ENCODE results near the gene CA7. TPM values are rescaled to one million over a fixed set of nuclear protein-coding genes. Genes with fewer than 3 reads are reported as not detected.
A peak's percentile ranks its signal among the peaks of the same experiment; 100 is the strongest.

Gene CA7
- total and polyA plus RNA-seq, 2 experiments from 2014 or later: 0.65 TPM; not detected in 1

- H4K20me1 ChIP-seq (ENCODE audit: insufficient read depth): no peaks in the 10 kb centered on the region
- H3K9me2 ChIP-seq (ENCODE audit: insufficient read depth): no peaks in the 10 kb centered on the region
- H3K27ac ChIP-seq: no peak overlapping the region
- no peak overlapping the region for H2AFZ ChIP-seq
- in situ Hi-C loops (cut with MboI): loop anchor here (25.0 kb wide), 1 partner anchor 460 kb away; no protein-coding TSS in a partner anchor
- H3K4me2 ChIP-seq (ENCODE audit: unreplicated experiment): no peak overlapping the region
- no peak overlapping the region for H3K9ac ChIP-seq
- DNase-seq: no peak
- H3K9me3 ChIP-seq (ENCODE audit: low read depth): no peaks in the 10 kb centered on the region
- H3F3A ChIP-seq (ENCODE audit: insufficient read depth): peaks cover 14% of the 10 kb centered on the region
- H3K27me3 ChIP-seq (replicated peaks; ENCODE audit: insufficient read depth): no peaks in the 10 kb centered on the region
- no peak overlapping the region for H3K4me3 ChIP-seq
- TF ChIP-seq EZH2 (IDR thresholded peaks at IDR 0.05; ENCODE audit: insufficient read depth, poor library complexity, severe bottlenecking): no peak
- H3K79me2 ChIP-seq (ENCODE audit: insufficient read depth): no peaks in the 10 kb centered on the region
- WGBS, 2 experiments (ENCODE audit: low coverage in 1 of 2, low lambda C conversion rate in 2 of 2, missing lambda C conversion rate in 2 of 2): 95 to 96% methylated on average over 3 of the region's 3 CpGs
- H3K4me1 ChIP-seq (ENCODE audit: insufficient read depth): peaks cover 17% of the 10 kb centered on the region
- no peaks in the 10 kb centered on the region for H3K36me3 ChIP-seq (ENCODE audit: low read depth)
Measured at GRCh38 chr16:66871840-66872239, 27.6 kb downstream of the CA7 start.

DNA sequence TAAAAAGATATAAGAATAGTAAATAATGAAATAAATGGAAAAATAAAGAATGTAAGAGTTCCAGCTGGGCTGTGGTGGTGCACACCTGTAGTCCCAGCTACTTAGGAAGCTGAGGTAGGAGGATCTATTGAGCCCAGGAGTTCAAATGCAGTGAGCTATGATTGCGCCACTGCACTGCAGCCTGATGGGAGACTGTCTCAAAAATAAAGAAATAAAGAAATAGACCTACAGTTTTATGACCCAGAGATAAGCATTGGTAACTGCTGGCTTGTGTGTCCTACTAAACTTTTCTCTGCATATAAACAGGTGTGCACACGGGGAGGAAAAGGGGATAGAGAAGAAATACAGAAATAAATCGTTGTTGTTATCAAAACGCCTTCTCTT lies 28.3 kb downstream of the CA7 start:
- in situ Hi-C loops (cut with MboI): loop anchor here (25.0 kb wide), 1 partner anchor 460 kb away; no protein-coding TSS in a partner anchor
- TF ChIP-seq EZH2 (IDR thresholded peaks at IDR 0.05; ENCODE audit: insufficient read depth, poor library complexity, severe bottlenecking) (no peak), EZH2phosphoT487 (IDR thresholded peaks at IDR 0.05; ENCODE audit: insufficient read depth, low read depth) (no peak)
- Histone ChIP-seq H3K79me2 (ENCODE audit: insufficient read depth) (no peaks in the 10 kb centered on the region), H3K27ac (peak overlapping the region; percentile 57), H3F3A (ENCODE audit: insufficient read depth) (peaks cover 14% of the 10 kb centered on the region), H3K4me3 (peak overlapping the region; percentile 66), H3K9ac (peak overlapping the region; percentile 66), H2AFZ (peak overlapping the region; percentile 93), H3K4me2 (ENCODE audit: unreplicated experiment) (peak overlapping the region; percentile 82), H3K27me3 (replicated peaks; ENCODE audit: insufficient read depth) (no peaks in the 10 kb centered on the region), H3K9me2 (ENCODE audit: insufficient read depth) (no peaks in the 10 kb centered on the region), H4K20me1 (ENCODE audit: insufficient read depth) (no peaks in the 10 kb centered on the region), H3K4me1 (ENCODE audit: insufficient read depth) (peaks cover 17% of the 10 kb centered on the region), H3K9me3 (ENCODE audit: low read depth) (no peaks in the 10 kb centered on the region), H3K36me3 (ENCODE audit: low read depth) (no peaks in the 10 kb centered on the region)
- peak; percentile 29 for DNase-seq
- WGBS, 2 experiments (ENCODE audit: low coverage in 1 of 2, low lambda C conversion rate in 2 of 2, missing lambda C conversion rate in 2 of 2): 36 to 45% methylated on average over 4 of the region's 4 CpGs

DNA sequence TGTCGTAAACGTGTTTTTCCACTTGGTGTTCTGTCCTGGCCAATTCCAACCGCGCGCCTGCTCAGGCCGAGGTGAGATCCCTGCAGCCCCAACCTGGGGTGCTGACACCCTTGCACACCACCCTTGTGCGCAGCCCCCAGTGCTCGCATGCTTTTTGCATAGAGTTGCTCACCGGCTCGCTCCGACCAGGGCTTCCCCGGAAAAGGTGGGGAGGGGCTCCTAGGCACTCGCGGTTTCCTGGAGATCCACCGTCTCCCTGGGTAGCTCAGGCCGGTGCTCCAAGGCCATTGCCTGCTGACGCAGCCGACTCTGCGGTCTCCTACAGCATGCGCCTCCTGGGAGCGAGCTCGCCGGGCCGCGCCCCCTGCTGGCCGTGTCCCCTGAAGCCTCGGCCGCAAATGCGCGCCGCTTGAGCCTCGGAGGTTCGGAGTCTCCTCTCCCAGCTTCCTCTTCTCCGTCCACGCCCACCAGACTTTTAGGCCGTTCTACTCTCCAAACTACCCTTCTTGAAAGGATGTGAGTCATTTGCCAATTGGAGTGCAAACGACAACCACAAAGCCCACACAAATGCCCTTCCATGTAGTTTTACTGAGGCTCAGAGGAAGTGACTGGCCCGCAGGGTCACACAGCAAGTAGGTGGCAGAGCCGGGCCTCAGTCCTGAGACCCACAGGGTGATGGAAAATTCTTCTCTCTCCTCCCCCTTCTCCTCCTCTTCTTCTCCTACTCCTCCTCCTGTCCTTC lies 28.9 kb downstream of the CA7 start:
- peak overlapping the region; percentile 93 for H2AFZ ChIP-seq
- peak overlapping the region; percentile 82 for H3K4me2 ChIP-seq (ENCODE audit: unreplicated experiment)
- H3F3A ChIP-seq (ENCODE audit: insufficient read depth): peaks cover 18% of the 10 kb centered on the region
- DNase-seq: peak; percentile 100
- H3K4me1 ChIP-seq (ENCODE audit: insufficient read depth): peaks cover 17% of the 10 kb centered on the region
- peak overlapping the region; percentile 57 for H3K27ac ChIP-seq
- TF ChIP-seq EZH2 (IDR thresholded peaks at IDR 0.05; ENCODE audit: insufficient read depth, poor library complexity, severe bottlenecking) (no peak), EZH2phosphoT487 (IDR thresholded peaks at IDR 0.05; ENCODE audit: insufficient read depth, low read depth) (no peak)
- H4K20me1 ChIP-seq (ENCODE audit: insufficient read depth): no peaks in the 10 kb centered on the region
- no peaks in the 10 kb centered on the region for H3K79me2 ChIP-seq (ENCODE audit: insufficient read depth)
- H3K9me3 ChIP-seq (ENCODE audit: low read depth): no peaks in the 10 kb centered on the region
- H3K9ac ChIP-seq: peak overlapping the region; percentile 66
- H3K27me3 ChIP-seq (replicated peaks; ENCODE audit: insufficient read depth): no peaks in the 10 kb centered on the region
- WGBS, 2 experiments (ENCODE audit: low coverage in 1 of 2, low lambda C conversion rate in 2 of 2, missing lambda C conversion rate in 2 of 2): 1% methylated on average over 39 of the region's 39 CpGs
- H3K4me3 ChIP-seq: peak overlapping the region; percentile 66
- no peaks in the 10 kb centered on the region for H3K9me2 ChIP-seq (ENCODE audit: insufficient read depth)
- in situ Hi-C loops (cut with MboI): loop anchor here (25.0 kb wide), 1 partner anchor 461 kb away; no protein-coding TSS in a partner anchor
- no peaks in the 10 kb centered on the region for H3K36me3 ChIP-seq (ENCODE audit: low read depth)

GRCh38 chr16:66873685-66874055 lies 29.5 kb downstream of the CA7 start:
- Histone ChIP-seq H3K4me1 (ENCODE audit: insufficient read depth) (peaks cover 17% of the 10 kb centered on the region), H3K79me2 (ENCODE audit: insufficient read depth) (no peaks in the 10 kb centered on the region), H3K9ac (no peak overlapping the region), H3F3A (ENCODE audit: insufficient read depth) (peaks cover 22% of the 10 kb centered on the region), H4K20me1 (ENCODE audit: insufficient read depth) (no peaks in the 10 kb centered on the region), H3K27ac (no peak overlapping the region), H3K4me2 (ENCODE audit: unreplicated experiment) (no peak overlapping the region), H3K36me3 (ENCODE audit: low read depth) (no peaks in the 10 kb centered on the region), H3K9me3 (ENCODE audit: low read depth) (no peaks in the 10 kb centered on the region), H3K4me3 (no peak overlapping the region), H3K27me3 (replicated peaks; ENCODE audit: insufficient read depth) (no peaks in the 10 kb centered on the region), H2AFZ (no peak overlapping the region), H3K9me2 (ENCODE audit: insufficient read depth) (no peaks in the 10 kb centered on the region)
- no peak for TF ChIP-seq EZH2phosphoT487 (IDR thresholded peaks at IDR 0.05; ENCODE audit: insufficient read depth, low read depth)
- no peak for TF ChIP-seq EZH2 (IDR thresholded peaks at IDR 0.05; ENCODE audit: insufficient read depth, poor library complexity, severe bottlenecking)
- in situ Hi-C loops (cut with MboI): loop anchor here (25.0 kb wide), 1 partner anchor 461 kb away; no protein-coding TSS in a partner anchor
- no peak for DNase-seq
